Breast epithelium (tissue), 3 donors: ENCODE measurements around the gene NQO2.

Source experiments
- CTCF ChIP-seq, 3 donors: fragments of 450-650 bp; IDR thresholded peaks; one replicate each; pipeline ENCODE4 v1.5.1; 2016 to 2017; ENCODE audit warnings: antibody characterized with exemption in 3 of 3, mild to moderate bottlenecking in 3 of 3, moderate library complexity in 3 of 3
- POLR2A ChIP-seq: fragments of 450-650 bp; IDR thresholded peaks from one replicate; pipeline ENCODE4 v1.6.1; 2016; ENCODE audit warnings: antibody characterized with exemption, mild to moderate bottlenecking, moderate library complexity

- no peak for TF ChIP-seq CTCF (IDR thresholded peaks at IDR 0.05)
- no peak for TF ChIP-seq POLR2A
Observed at GRCh38 chr6:2962636-2963035, 37.1 kb upstream of the NQO2 start.
